GM12864 (cell line): ENCODE results near the gene KIF26B.

Experiments used
- DNase-seq: peaks from one replicate; pipeline ENCODE4 v3.0.0-alpha.2; 2011; ENCODE audit warnings: low read depth
- H3K4me3 ChIP-seq: 2 replicates; pipeline ENCODE4 v1.5.1; 2011; ENCODE audit warnings: mild to moderate bottlenecking, low read depth, low read length, control low read depth
- CTCF ChIP-seq: IDR thresholded peaks from 2 replicates; pipeline ENCODE4 v1.5.1; 2011; ENCODE audit warnings: low read depth, mild to moderate bottlenecking, moderate library complexity, low read length, control low read depth, inconsistent platforms; ENCODE audit errors: missing control alignments

The KIF26B gene

GRCh38 chr1:245298781-245299180 lies 144.0 kb downstream of the KIF26B start:
- TF ChIP-seq CTCF: no peak
- H3K4me3 ChIP-seq: no peak overlapping the region
- DNase-seq: no peak

GRCh38 chr1:245301162-245301580 lies 146.4 kb downstream of the KIF26B start:
- no peak for DNase-seq
- no peak overlapping the region for H3K4me3 ChIP-seq
- TF ChIP-seq CTCF: no peak

GRCh38 chr1:245301921-245302320 lies 147.1 kb downstream of the KIF26B start:
- TF ChIP-seq CTCF: no peak
- no peak for DNase-seq
- no peak overlapping the region for H3K4me3 ChIP-seq

GRCh38 chr1:245304698-245305097 lies 149.9 kb downstream of the KIF26B start:
- no peak for DNase-seq
- TF ChIP-seq CTCF: no peak
- H3K4me3 ChIP-seq: no peak overlapping the region

- H3K4me3 ChIP-seq: no peak overlapping the region
- no peak for TF ChIP-seq CTCF
- no peak for DNase-seq
These were observed 151.2 kb downstream of the KIF26B start for GRCh38 chr1:245306020-245306419.

- H3K4me3 ChIP-seq: no peak overlapping the region
- DNase-seq: no peak
These were observed 152.0 kb downstream of the KIF26B start for GRCh38 chr1:245306628-245307410.

More at GRCh38 chr1:245306628-245307410, 152.0 kb downstream of the KIF26B start:
- no peak for TF ChIP-seq CTCF
